ENCODE data around the gene CARMIL1.
A peak's percentile ranks its signal among the peaks of the same experiment; 100 is the strongest.

Gene CARMIL1

GRCh38 chr6:25311331-25311840 is 32.2 kb downstream of the CARMIL1 start:
- peak; percentile 4 to 62 for DNase-seq

- peak in 1 of 2 experiments; percentile 38 for DNase-seq
These were observed 33.0 kb downstream of the CARMIL1 start for GRCh38 chr6:25312034-25312620.

GRCh38 chr6:25312703-25313102 is 33.5 kb downstream of the CARMIL1 start:
- peak; percentile 19 to 62 for DNase-seq

GRCh38 chr6:25314509-25315175 is 35.5 kb downstream of the CARMIL1 start:
- no peak for DNase-seq

GRCh38 chr6:25315194-25316177 is 36.3 kb downstream of the CARMIL1 start:
- DNase-seq: no peak

- no peak for DNase-seq
These were observed 37.5 kb downstream of the CARMIL1 start for GRCh38 chr6:25316626-25317025.

GRCh38 chr6:25318589-25318988 is 39.4 kb downstream of the CARMIL1 start:
- DNase-seq: no peak

- DNase-seq: no peak
These were observed 41.3 kb downstream of the CARMIL1 start for GRCh38 chr6:25320459-25320858.

GRCh38 chr6:25322692-25323091 is 43.5 kb downstream of the CARMIL1 start:
- DNase-seq: no peak

- no peak for DNase-seq
These were observed 45.0 kb downstream of the CARMIL1 start for GRCh38 chr6:25324066-25324762.

- no peak for DNase-seq
These were observed 47.0 kb downstream of the CARMIL1 start for GRCh38 chr6:25326126-25326525.

- no peak for DNase-seq
These were observed 47.8 kb downstream of the CARMIL1 start for GRCh38 chr6:25326960-25327359.

GRCh38 chr6:25327432-25327831 is 48.3 kb downstream of the CARMIL1 start:
- no peak for DNase-seq

- no peak for DNase-seq
These were observed 50.1 kb downstream of the CARMIL1 start for GRCh38 chr6:25329161-25329817.

- DNase-seq: no peak
These were observed 50.8 kb downstream of the CARMIL1 start for GRCh38 chr6:25329982-25330381.

- DNase-seq: no peak
These were observed 51.9 kb downstream of the CARMIL1 start for GRCh38 chr6:25330796-25331685.

GRCh38 chr6:25332165-25332564 is 53.0 kb downstream of the CARMIL1 start:
- DNase-seq: no peak

- no peak for DNase-seq
These were observed 53.5 kb downstream of the CARMIL1 start for GRCh38 chr6:25332655-25333071.

- no peak for DNase-seq
These were observed 54.3 kb downstream of the CARMIL1 start for GRCh38 chr6:25333471-25333870.

GRCh38 chr6:25334793-25335192 is 55.6 kb downstream of the CARMIL1 start:
- no peak for DNase-seq

GRCh38 chr6:25336996-25337395 is 57.8 kb downstream of the CARMIL1 start:
- DNase-seq: no peak
